SK-N-SH (cell line): ENCODE data around the gene APBB2. TPM values are rescaled to one million over a fixed set of nuclear protein-coding genes. Genes with fewer than 3 reads are reported as not detected.

ENCODE experiments used
- CTCF ChIA-PET: fragments of 300-600, 350-600 bp; formaldehyde crosslinking; extraction: SDS; loops from one replicate; lab custom pipeline; 2021; lab: Yijun Ruan, JAX
- POLR2A ChIA-PET: fragments of 350-600 bp; sonication (Branson Sonifier 250); formaldehyde crosslinking; extraction: SDS; loops from one replicate; lab custom pipeline; 2020; ENCODE audit warnings: antibody characterized with exemption, inconsistent platforms; lab: Yijun Ruan, JAX
- DNase-seq: peaks from one replicate; pipeline ENCODE4 v3.0.0; 2012
- H2AFZ ChIP-seq: fragments of 200-600 bp; sonication (generic); 2 replicates; pipeline ENCODE4 v1.8.1; 2016; ENCODE audit warnings: antibody characterized with exemption, mild to moderate bottlenecking, low read depth
- H3F3A ChIP-seq: fragments of 200-600 bp; sonication (generic); replicated peaks from 2 replicates; pipeline ENCODE3; 2016; ENCODE audit warnings: antibody characterized with exemption, mild to moderate bottlenecking; ENCODE audit not compliant: insufficient read depth
- H3K27ac ChIP-seq, 2 experiments: fragments of 200-500 bp in 1 of 2; fragments of 200-600 bp in 1 of 2; sonication (Bioruptor generic) in 1 of 2; sonication (generic), shearing (Covaris generic) in 1 of 2; 2 replicates each; pipeline versions ENCODE4 v1.5.1 to v1.6.1; 2014 to 2016; ENCODE audit warnings: low read depth in 2 of 2, inconsistent platforms in 1 of 2, low read length in 1 of 2, mild to moderate bottlenecking in 1 of 2, mixed read lengths in 1 of 2
- H3K27me3 ChIP-seq: fragments of 200-600 bp; sonication (generic), shearing (Covaris generic); 2 replicates; pipeline ENCODE4 v1.6.1; 2016; ENCODE audit warnings: mixed run types; ENCODE audit not compliant: insufficient read depth
- H3K36me3 ChIP-seq, 2 experiments: fragments of 200-500 bp in 1 of 2; fragments of 200-600 bp in 1 of 2; sonication (Bioruptor generic) in 1 of 2; sonication (generic) in 1 of 2; replicated peaks in 1 of 2; 2 replicates each; pipeline versions ENCODE3 to v1.5.1; 2014 to 2016; ENCODE audit warnings: low read length in 1 of 2, mild to moderate bottlenecking in 1 of 2; ENCODE audit not compliant: insufficient read depth in 2 of 2, control insufficient read depth in 1 of 2
- H3K4me1 ChIP-seq, 2 experiments: fragments of 200-500 bp in 1 of 2; fragments of 200-600 bp in 1 of 2; sonication (Bioruptor generic) in 1 of 2; sonication (generic), shearing (Covaris generic) in 1 of 2; 2 replicates each; pipeline versions ENCODE4 v1.5.1 to v1.6.1; 2014 to 2016; ENCODE audit warnings: low read depth in 1 of 2, low read length in 1 of 2, mixed run types in 1 of 2; ENCODE audit not compliant: insufficient read depth in 2 of 2, control insufficient read depth in 1 of 2
- H3K4me2 ChIP-seq: fragments of 200-600 bp; sonication (generic), shearing (Covaris generic); 2 replicates; pipeline ENCODE4 v1.6.1; 2017; ENCODE audit warnings: mixed run types
- H3K4me3 ChIP-seq, 2 experiments: fragments of 200-500 bp in 1 of 2; fragments of 200-600 bp in 1 of 2; sonication (Bioruptor generic) in 1 of 2; sonication (generic), shearing (Covaris generic) in 1 of 2; 2 replicates each; pipeline versions ENCODE4 v1.5.1 to v1.8.1; 2014 to 2016; ENCODE audit warnings: low read depth in 2 of 2, inconsistent platforms in 1 of 2, low read length in 1 of 2, mild to moderate bottlenecking in 1 of 2, mixed read lengths in 1 of 2, moderate library complexity in 1 of 2
- H3K79me2 ChIP-seq: fragments of 200-600 bp; sonication (generic); 2 replicates; pipeline ENCODE4 v1.8.1; 2017; ENCODE audit warnings: mild to moderate bottlenecking; ENCODE audit not compliant: insufficient read depth
- H3K9ac ChIP-seq: fragments of 200-600 bp; sonication (generic); 2 replicates; pipeline ENCODE4 v1.6.1; 2017; ENCODE audit warnings: mixed run types
- H3K9me2 ChIP-seq: fragments of 200-600 bp; sonication (generic); 2 replicates; pipeline ENCODE4 v1.6.1; 2017; ENCODE audit warnings: mixed run types
- H3K9me3 ChIP-seq: fragments of 200-600 bp; sonication (generic); 2 replicates; pipeline ENCODE4 v1.6.1; 2017; ENCODE audit warnings: mixed run types, mild to moderate bottlenecking, moderate library complexity
- H4K20me1 ChIP-seq: fragments of 200-600 bp; sonication (generic); 2 replicates; pipeline ENCODE4 v1.6.1; 2017; ENCODE audit warnings: mild to moderate bottlenecking, mixed run types; ENCODE audit not compliant: insufficient read depth
- CTCF ChIP-seq: fragments of 200-600 bp; sonication (generic); IDR thresholded peaks from 2 replicates; pipeline ENCODE4 v1.6.1; 2017; ENCODE audit warnings: antibody characterized with exemption, mild to moderate bottlenecking, moderate library complexity
- ELF1 ChIP-seq: IDR thresholded peaks from 2 replicates; pipeline ENCODE4 v1.4.0; 2012
- EP300 ChIP-seq, 2 experiments: IDR thresholded peaks; 2 replicates each; pipeline versions ENCODE4 v1.4.0 to v1.6.1; 2012; ENCODE audit warnings: borderline replicate concordance in 1 of 2, low read depth in 1 of 2, low read length in 1 of 2
- FOSL2 ChIP-seq: IDR thresholded peaks from 2 replicates; pipeline ENCODE4 v1.4.0; 2012; ENCODE audit warnings: low read depth, mild to moderate bottlenecking, moderate library complexity, borderline replicate concordance
- FOXM1 ChIP-seq: IDR thresholded peaks from 2 replicates; pipeline ENCODE4 v1.4.0; 2012; ENCODE audit warnings: low read depth, mild to moderate bottlenecking
- GATA2 ChIP-seq: sonication (generic); formaldehyde crosslinking; IDR thresholded peaks from 2 replicates; pipeline ENCODE4 v1.5.0; 2020; ENCODE audit warnings: mild to moderate bottlenecking, missing genetic modification reagents
- IRF3 ChIP-seq: fragments of 150-350 bp; IDR thresholded peaks from 2 replicates; pipeline ENCODE4 v1.6.1; 2016; ENCODE audit warnings: mild to moderate bottlenecking, low read depth, low read length
- JUND ChIP-seq: IDR thresholded peaks from 2 replicates; pipeline ENCODE4 v1.4.0; 2012
- MAX ChIP-seq: IDR thresholded peaks from 2 replicates; pipeline ENCODE4 v1.4.0; 2012; ENCODE audit warnings: low read depth
- NFIC ChIP-seq: IDR thresholded peaks from 2 replicates; pipeline ENCODE4 v1.4.0; 2012; ENCODE audit warnings: borderline replicate concordance
- NRF1 ChIP-seq: IDR thresholded peaks from 2 replicates; pipeline ENCODE4 v1.6.1; 2012; ENCODE audit warnings: low read depth, mild to moderate bottlenecking, low read length
- POLR2AphosphoS5 ChIP-seq: IDR thresholded peaks from 2 replicates; pipeline ENCODE4 v1.6.1; 2012; ENCODE audit warnings: low read depth, low read length
- RAD21 ChIP-seq: IDR thresholded peaks from 2 replicates; pipeline ENCODE4 v1.6.1; 2012; ENCODE audit warnings: mild to moderate bottlenecking, low read length
- REST ChIP-seq: IDR thresholded peaks from 2 replicates; pipeline ENCODE4 v1.6.1; 2012; ENCODE audit warnings: mild to moderate bottlenecking, low read depth, low read length, moderate library complexity
- RXRA ChIP-seq: IDR thresholded peaks from 2 replicates; pipeline ENCODE4 v1.4.0; 2012; ENCODE audit warnings: low read depth, mild to moderate bottlenecking, borderline replicate concordance
- SIN3A ChIP-seq: IDR thresholded peaks from 2 replicates; pipeline ENCODE4 v1.6.1; 2012; ENCODE audit warnings: low read depth, mild to moderate bottlenecking, low read length, moderate library complexity, borderline replicate concordance
- SMC3 ChIP-seq: IDR thresholded peaks from 2 replicates; pipeline ENCODE4 v1.6.1; 2012; ENCODE audit warnings: low read depth, low read length, improper control_type of control experiment
- TAF1 ChIP-seq: IDR thresholded peaks from 2 replicates; pipeline ENCODE4 v1.6.1; 2012; ENCODE audit warnings: low read depth, mild to moderate bottlenecking, low read length, moderate library complexity, borderline replicate concordance
- USF2 ChIP-seq: fragments of 150-350 bp; IDR thresholded peaks from 2 replicates; pipeline ENCODE4 v1.6.1; 2017; ENCODE audit warnings: antibody characterized with exemption, low read length, low read depth, borderline replicate concordance
- WGBS: methylation state at CpG from one replicate; pipeline ENCODE4 v1.1.6; 2017; ENCODE audit warnings: low lambda C conversion rate; 5-methylcytosine and 5-hydroxymethylcytosine counted together
- polyA plus RNA-seq, 3 experiments: library from polyadenylated mRNA; depleted of rRNA; stranded (reverse); fragments of >200 nt; gene quantifications; 2 replicates each; pipeline ENCODE4 v1.2.3, GENCODE V29; 2012

The APBB2 gene
- polyA plus RNA-seq, 1 of the 3 experiments (the other 2 are of a cell fraction): 49.8 TPM

GRCh38 chr4:40842318-40842717 is 372.0 kb downstream of the APBB2 start:
- no peaks in the 10 kb centered on the region for H3K9me2 ChIP-seq
- no peak overlapping the region for H2AFZ ChIP-seq
- no peak overlapping the region for H3K27ac ChIP-seq
- H3K27me3 ChIP-seq: no peaks in the 10 kb centered on the region
- DNase-seq: no peak
- no peak overlapping the region for H3K4me2 ChIP-seq
- 94% methylated on average over 13 of the region's 13 CpGs for WGBS
- no peak overlapping the region for H3K4me3 ChIP-seq
- TF ChIP-seq NFIC: no peak
- no peak for TF ChIP-seq EP300 (IDR thresholded peaks at IDR 0.05; ENCODE audit: borderline replicate concordance in 1 of 2, low read depth in 1 of 2, low read length in 1 of 2)
- TF ChIP-seq TAF1: no peak
- no peak for TF ChIP-seq JUND
- TF ChIP-seq NRF1: no peak
- TF ChIP-seq POLR2AphosphoS5: no peak
- TF ChIP-seq RXRA: no peak
- TF ChIP-seq USF2: no peak
- no peak for TF ChIP-seq GATA2 (CRISPR knock-in tag)
- no peak for TF ChIP-seq REST
- H3K4me1 ChIP-seq: peaks cover 0 to 22% of the 10 kb centered on the region in 2 experiments; a peak in 1 of 4 replicates
- no peak overlapping the region for H3K9ac ChIP-seq
- peaks cover 6 to 10% of the 10 kb centered on the region in 2 experiments for H3K36me3 ChIP-seq
- no peaks in the 10 kb centered on the region for H4K20me1 ChIP-seq
- ChIA-PET CTCF (interaction anchor here (1.3 to 10.6 kb wide), 5 partner anchors 12 to 786 kb away, joined by 3 to 88 read pairs (median 22); no protein-coding TSS in a partner anchor), POLR2A (no interaction called here)
- peaks cover 16% of the 10 kb centered on the region for H3K79me2 ChIP-seq
- H3F3A ChIP-seq: peaks cover 6% of the 10 kb centered on the region
- H3K9me3 ChIP-seq: no peaks in the 10 kb centered on the region

- no peak overlapping the region for H3K9ac ChIP-seq
- H3K79me2 ChIP-seq: peaks cover 16% of the 10 kb centered on the region
- peak overlapping the region; percentile 35 for H3K4me2 ChIP-seq
- H3K9me2 ChIP-seq: no peaks in the 10 kb centered on the region
- H3K4me3 ChIP-seq: peak overlapping the region in 1 of 2 experiments; percentile 5; a peak in 1 of 4 replicates
- WGBS: 56% methylated on average over 7 of the region's 7 CpGs
- H3K27me3 ChIP-seq: no peaks in the 10 kb centered on the region
- no peaks in the 10 kb centered on the region for H4K20me1 ChIP-seq
- H2AFZ ChIP-seq: peak overlapping the region; percentile 43; the same call in 1 of the 2 replicates
- H3F3A ChIP-seq: peaks cover 6% of the 10 kb centered on the region
- peaks cover 0 to 26% of the 10 kb centered on the region in 2 experiments; a peak in 1 of 4 replicates for H3K4me1 ChIP-seq
- H3K9me3 ChIP-seq: no peaks in the 10 kb centered on the region
- ChIA-PET CTCF (interaction anchor here (0.6 to 10.6 kb wide), 41 partner anchors 8 to 381 kb away, joined by 3 to 88 read pairs (median 4); partner anchors contain the start of gene NSUN7), POLR2A (no interaction called here)
- peak overlapping the region in 1 of 2 experiments; percentile 69; a peak in 2 of 4 replicates for H3K27ac ChIP-seq
- H3K36me3 ChIP-seq: peaks cover 6 to 14% of the 10 kb centered on the region in 2 experiments
- DNase-seq: peak; percentile 72
- TF ChIP-seq ELF1: no peak
- TF ChIP-seq SMC3: peak; percentile 68
- peak; percentile 92 for TF ChIP-seq CTCF
- TF ChIP-seq RAD21: peak; percentile 68
- no peak for TF ChIP-seq FOXM1
- TF ChIP-seq FOSL2: peak; percentile 53; the same call in 1 of the 2 replicates
- TF ChIP-seq MAX: peak; percentile 74; the same call in 1 of the 2 replicates
- no peak for TF ChIP-seq EP300 (IDR thresholded peaks at IDR 0.05; ENCODE audit: borderline replicate concordance in 1 of 2, low read depth in 1 of 2, low read length in 1 of 2)
- TF ChIP-seq NRF1: no peak
- no peak for TF ChIP-seq IRF3
- TF ChIP-seq TAF1: no peak
- 0 out of 2 replicates have a peak, but pooled peaks have one; percentile 40 for TF ChIP-seq SIN3A
Observed at GRCh38 chr4:40840985-40841571, 373.3 kb downstream of the APBB2 start.
